GM21723 (cell line): ENCODE results near the gene RYR2.
A peak's percentile ranks its signal among the peaks of the same experiment; 100 is the strongest.

Experiments
- ATAC-seq: cut with Tn5 transposase; IDR thresholded peaks from one replicate; pipeline ENCODE4 v1.9.1; 2021; ENCODE audit warnings: mild to moderate bottlenecking, moderate library complexity; ENCODE audit not compliant: unreplicated experiment

Gene RYR2

DNA sequence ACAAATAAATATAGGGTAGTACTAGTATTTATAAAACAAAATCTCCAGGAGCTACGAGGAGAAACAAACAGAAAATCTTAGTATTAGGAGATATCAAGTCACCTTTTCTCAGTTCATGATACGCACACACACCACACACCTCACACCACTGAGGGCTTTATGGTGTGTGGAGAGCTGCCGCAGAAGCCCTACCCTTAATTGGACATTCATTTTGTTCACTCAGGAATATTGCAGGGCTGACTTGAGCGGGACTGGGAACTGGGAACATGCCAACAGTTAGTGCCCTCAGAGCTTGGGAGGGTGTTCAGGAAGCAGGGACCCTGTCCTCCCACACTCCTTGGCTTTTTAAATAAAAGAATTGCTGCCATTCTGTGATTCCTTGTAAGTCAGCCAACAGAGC lies 386.8 kb downstream of the RYR2 start:
- ATAC-seq: no peak

DNA sequence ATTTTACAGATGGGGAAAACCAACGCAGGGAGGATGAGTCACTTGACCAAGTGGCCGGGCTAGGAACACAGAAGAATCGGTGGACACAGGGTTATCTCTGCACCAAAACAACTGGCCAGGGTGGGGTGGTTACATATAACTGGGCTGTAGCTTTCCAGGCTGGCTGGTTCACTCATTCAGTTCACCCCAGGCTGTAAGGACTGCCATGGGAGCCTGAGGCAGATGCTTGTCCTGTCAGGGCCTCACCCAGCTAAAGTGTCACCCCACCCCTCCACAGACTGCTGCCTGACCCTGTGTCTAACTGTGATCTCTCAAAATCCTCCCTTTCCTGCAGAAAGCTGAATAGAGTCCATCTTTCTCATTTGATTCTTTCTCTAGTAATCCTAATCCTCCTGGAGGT lies 387.3 kb downstream of the RYR2 start:
- ATAC-seq: no peak

DNA sequence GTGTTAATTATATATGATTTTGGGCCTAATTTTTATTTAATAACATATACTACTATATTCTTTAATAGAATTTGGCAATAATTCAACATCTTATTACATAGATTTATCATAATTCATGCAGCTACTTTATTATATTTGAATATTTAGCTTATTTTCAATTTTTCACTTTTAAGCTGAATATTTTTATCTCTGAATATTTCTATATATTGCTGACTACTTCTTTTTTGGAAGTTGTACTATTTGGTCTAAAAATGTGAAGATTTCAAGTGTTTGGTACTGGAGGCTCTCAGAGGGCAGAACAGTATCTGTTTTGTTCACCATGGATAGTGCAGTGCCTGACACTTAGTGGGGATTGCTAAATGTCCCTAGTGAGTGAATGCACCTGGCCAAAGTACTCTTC lies 389.5 kb downstream of the RYR2 start:
- no peak for ATAC-seq

DNA sequence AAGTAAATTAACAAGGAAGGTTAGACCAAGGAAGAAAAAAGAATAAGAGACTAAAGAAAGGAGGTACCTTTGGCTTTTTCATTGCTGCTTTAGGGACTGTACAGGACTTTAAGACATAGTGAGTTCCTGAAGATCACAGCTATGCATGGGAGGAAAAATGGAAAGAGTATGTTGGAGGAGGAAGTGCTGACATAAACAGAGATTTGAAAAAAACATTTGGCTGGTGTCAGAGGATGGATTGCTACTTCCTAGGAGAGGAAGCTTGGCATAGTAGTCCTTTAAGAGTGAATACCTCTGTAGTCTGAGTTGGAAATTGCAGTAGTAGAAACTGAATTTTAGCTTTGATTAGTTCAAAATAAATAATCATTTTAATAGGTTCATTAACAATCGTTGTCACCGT lies 398.4 kb downstream of the RYR2 start:
- ATAC-seq: no peak

DNA sequence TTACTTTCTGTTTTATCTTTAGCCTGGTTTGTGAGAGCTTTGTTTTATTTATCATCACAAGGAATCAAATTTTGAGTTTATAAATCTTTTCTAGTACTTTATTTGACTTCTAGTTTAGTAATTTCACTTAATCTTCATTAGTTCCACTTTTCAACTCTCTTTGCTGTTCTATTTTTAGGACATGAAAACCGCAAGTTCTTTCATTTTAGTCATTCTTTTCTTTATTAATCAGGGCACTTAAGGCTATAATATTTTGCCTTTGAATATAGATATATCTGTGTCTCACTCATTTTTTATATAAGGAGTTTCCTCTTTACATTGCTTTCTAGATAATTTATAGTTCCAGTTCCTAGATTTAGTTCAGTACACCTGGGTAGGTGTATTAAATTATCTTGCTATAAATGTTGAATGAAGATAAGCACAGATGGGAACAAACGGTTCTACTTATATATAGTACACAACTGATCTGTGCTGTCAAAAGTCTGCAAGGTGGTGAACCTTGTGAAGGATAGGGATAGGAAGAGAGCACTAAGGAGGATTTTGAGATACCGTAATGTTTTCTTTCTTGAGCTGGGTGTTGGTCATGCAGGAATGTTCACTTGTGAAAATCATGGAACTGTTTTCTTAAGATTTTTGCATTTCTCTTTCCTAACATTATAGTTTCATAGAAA lies 402.3 kb downstream of the RYR2 start:
- ATAC-seq: no peak

DNA sequence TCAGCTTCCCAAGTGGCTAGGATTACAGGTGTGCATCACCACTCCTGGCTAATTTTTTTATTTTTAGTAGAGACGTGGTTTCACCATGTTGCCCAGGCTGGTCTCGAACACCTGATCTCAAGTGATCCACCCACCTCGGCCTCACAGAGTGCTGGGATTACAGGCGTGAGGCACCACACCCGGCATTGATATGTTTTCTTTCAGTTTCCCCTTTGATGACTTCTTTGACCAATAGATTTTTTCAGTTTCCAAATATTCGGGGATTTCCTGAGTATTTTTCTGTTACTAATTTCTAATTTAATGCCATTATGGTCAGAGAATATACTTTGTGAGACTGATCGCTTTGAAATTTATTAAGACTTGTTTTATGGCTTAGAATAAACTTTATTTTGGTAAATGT lies 406.1 kb downstream of the RYR2 start:
- no peak for ATAC-seq

DNA sequence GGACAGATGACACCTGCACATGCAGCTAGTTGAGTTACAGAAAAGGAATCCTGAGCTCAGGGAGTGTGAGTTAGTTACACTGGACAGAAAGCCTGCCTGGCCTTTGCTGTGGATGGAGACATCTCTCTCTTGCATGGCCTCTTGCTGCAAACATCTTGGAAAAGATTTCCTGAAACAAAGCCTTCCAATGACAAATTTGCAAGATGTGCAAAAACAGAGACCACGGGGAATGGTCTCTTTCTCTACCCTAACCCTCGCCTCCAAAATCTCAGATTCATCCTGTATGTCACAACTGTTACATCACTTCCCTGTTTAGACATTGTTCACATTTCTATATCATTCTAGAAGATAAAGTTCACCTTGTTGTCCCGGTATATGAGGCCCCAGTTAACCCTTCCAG lies 415.6 kb downstream of the RYR2 start:
- no peak for ATAC-seq

DNA sequence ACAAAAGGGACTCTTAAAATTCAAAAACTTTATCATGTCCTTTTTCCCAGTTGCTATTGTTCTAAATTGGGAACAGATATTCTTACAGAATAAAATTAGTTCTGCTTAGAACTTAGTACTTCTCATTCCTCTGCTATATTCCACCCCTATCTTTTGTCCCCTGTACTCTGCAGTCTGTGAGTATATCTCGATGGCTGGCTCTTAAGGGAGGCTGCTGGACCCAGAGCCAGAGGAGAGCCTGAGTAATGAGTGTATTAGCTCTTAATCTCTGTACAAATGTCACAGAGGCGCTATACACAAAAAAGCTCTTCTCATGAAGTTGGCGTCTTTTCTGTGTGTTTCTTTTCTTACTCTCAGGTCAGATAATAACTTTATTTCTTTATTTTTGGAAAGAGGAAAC lies 425.3 kb downstream of the RYR2 start:
- no peak for ATAC-seq

DNA sequence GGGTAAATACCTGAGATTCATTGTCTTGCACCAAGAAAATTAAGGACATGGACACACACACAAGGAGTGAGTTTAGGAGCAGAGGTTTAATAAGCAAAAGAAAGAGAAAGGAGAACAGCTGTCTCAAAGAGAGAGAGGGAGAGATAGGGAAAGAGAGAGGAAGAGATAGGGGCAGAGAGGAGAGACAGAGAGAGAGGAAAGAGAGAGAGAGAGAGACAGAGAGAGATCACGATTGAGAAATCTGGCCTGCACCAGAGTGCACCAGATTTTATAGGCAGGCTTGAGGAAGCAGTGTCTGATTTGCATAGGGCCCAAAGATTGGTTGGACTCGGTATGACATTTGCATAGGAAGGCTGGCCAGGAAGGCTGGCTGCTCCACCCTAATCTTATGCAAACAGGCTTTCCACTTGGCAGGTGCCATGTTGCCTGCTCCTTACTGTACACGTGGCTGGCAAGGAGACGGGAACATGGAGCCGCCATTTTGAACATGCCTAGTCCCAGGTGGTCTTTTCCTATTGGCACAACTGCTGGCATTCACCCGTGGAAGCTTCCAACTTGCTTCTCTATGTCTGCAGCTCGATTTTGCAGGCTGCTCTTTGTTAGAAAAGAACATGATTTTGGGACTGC lies 428.8 kb downstream of the RYR2 start:
- ATAC-seq: no peak

DNA sequence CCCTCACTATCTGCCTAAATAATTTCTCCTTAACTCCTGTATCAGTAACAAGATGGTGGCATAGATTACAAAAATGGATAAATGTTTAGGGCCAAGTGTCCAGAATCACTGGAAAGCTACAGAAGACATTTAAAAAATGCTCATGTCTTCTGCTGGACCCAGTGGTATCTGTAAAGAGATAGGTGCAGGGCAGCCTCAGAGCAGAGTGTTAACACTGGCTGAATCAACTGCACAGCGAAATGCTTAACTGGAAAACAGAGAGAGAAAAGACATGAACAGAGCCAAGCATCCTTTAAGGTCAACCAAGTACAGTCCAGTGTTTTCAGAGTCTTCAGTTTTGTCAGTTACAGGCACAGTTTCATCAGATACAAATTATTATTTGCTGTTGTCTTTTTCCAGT lies 429.4 kb downstream of the RYR2 start:
- ATAC-seq: no peak

DNA sequence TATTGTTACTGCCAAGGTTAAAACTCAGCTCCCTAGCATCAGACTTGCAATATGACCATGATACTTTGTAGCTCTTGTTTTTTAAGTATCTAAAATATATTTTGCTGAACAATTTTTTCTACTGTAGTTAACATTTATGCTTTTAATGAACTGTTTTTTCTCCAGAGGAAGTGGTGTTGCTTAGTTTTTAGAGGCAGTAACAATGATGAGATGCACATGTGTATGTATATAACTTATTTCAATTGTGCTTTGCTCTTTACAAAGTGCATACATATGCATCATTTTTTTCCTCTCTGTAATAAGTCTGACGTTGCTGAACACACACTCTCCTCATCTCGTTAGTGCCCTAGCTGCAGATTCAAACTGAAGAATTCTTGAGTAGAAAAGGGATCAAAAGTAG lies 430.0 kb downstream of the RYR2 start:
- ATAC-seq: no peak

DNA sequence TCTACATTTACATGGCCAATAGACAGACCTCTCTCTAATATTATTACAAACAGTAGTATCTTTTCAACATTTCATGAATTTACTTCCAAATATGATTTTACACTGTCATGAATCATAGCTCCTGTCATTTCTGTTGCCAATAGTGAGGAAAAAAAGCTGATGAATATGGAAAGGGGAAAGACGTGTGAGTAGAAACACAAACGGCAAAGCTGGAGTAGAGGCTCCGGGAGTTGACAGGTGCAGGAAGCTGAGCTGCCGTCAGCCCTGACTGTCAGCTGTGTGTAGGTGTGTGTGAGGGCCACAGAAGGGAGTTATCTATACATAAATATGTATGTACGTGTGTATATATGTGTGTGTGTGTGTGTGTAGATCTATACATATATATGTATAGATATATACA lies 431.9 kb downstream of the RYR2 start:
- no peak for ATAC-seq

DNA sequence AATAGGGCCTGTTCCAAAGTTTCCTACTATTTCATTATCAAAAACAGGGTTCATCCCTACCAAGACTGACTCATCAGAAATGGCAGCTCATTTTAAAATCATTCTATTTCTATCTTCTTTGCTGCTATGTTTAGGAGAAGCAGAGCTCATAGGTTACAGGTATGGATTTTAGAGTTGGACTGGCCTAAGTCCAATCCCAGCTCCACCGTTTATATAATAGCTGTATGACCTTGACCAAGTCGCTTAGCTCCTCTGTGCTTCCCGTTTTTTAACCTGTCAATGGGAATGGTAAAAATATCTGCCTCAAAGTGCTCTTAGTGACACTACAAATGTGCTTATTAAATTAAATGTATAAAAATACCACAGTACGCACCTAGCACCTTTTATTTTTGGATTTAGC lies 436.1 kb downstream of the RYR2 start:
- ATAC-seq: no peak

DNA sequence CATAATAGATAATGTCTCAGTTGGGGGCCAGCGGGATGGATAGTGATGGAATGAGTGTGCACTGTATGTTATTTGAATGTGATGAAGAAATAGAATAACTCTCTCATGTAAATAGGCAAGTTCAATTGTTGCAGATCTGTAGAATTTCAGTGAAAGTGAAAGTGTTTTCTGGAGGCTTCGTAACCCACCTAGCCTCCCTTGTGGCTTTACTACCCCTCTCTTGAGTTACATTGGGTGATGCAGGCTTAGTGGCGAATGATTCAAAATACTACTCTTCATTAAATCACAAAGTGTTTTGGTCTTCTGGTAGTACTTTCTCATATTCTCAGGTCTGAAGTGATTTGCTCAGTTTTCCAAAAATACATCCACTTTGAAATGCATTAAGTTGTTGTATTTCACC lies 436.9 kb downstream of the RYR2 start:
- ATAC-seq: no peak

DNA sequence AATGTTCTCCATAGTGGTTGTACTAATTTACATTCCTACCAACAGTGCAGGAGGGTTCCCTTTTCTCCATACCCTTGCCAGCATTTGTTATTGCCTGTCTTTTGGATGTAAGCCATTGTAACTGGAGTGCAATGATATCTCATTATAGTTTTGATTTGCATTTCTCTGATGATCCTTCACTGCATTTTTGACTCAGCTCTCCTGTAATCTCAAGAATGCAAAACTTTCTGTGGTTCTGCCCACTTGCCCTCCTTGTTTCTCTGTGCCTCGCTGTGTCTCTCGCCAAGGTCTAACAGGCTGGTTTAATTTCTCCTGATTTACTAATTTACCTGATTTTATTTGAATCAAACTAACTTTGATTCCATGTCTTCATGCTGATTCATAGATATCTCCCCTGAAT lies 440.8 kb downstream of the RYR2 start:
- ATAC-seq: no peak

DNA sequence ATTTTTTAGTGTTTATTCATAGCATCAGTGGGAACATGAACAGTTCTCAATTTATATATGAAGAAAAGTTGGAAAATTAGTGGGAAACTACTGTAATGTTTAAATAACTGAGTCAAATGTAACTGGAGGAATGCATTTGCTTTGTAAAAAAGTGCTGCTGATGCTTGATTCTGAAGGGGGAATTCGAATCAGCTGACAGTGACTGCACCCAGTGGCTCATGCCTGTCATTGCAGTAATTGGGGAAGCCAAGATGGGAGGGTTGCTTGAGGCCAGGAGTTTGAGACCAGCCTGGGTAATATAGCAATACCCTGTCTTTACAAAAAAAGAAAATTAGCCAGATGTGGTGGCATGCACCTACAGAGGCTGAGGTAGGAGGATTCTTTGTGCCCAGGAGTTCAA lies 450.4 kb downstream of the RYR2 start:
- ATAC-seq: no peak

DNA sequence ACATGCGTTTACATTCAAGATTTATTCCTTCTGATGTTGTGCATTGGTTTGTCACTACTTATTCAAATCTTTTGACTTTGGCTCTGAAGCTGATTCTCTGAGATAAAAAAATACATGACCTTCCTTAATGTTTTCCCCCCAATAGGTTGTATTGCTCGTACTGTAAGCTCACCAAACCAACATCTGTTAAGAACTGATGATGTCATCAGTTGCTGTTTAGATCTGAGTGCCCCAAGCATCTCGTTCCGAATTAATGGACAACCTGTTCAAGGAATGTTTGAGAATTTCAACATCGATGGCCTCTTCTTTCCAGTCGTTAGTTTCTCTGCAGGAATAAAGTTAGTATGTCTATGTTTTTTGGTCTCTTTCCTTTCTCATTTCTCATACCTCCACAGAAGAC lies 458.6 kb downstream of the RYR2 start:
- no peak for ATAC-seq

DNA sequence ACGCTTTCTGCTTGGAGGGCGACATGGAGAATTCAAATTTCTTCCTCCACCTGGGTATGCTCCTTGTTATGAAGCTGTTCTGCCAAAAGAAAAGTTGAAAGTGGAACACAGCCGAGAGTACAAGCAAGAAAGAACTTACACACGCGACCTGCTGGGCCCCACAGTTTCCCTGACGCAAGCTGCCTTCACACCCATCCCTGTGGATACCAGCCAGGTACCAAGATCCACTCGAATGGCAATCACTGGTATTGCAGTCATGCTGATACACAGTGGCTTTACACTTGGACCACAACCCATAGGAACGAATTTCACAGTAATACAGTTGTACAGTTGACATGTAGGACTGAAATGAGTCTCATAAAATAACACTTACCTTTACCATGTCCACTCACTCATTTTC lies 461.3 kb downstream of the RYR2 start:
- no peak for ATAC-seq

DNA sequence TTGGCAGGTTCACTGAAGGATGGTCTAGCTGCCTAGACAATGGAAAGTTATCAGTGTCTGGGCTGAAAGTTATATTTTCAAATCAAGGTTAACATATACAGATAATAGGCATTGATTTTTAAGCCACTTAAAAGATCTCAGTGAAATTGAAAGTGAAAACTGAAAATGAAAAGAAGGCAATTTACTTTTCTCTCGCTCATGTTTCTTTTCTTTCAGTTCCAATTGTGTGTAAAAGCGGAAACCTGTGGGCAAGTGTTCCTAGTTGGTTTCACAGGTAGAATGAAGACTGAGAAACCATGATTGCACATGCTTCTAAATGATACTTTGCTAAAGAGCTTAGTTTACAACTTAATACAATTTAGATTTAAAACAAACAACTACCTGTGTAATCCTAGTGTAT lies 465.0 kb downstream of the RYR2 start:
- ATAC-seq: peak; percentile 91

DNA sequence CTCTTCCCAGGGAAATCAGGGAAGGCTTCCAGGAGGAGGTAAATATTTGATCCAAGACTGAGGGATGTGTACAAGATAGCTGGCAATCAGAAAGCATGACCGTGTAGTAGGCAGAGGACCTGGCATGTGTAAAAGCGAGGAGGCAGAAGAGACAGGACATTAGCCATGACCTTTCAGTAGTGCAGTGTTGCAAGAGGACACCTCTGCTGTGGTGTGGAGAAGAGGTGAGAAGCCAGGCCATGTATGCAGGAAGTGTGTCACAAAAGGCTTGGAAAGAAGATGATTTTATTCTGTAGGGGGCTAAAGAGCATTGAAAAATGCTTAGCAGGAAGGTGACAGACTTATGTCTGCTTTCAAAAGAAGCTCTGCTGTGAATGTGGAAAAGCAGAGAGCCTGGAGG lies 467.8 kb downstream of the RYR2 start:
- ATAC-seq: no peak

DNA sequence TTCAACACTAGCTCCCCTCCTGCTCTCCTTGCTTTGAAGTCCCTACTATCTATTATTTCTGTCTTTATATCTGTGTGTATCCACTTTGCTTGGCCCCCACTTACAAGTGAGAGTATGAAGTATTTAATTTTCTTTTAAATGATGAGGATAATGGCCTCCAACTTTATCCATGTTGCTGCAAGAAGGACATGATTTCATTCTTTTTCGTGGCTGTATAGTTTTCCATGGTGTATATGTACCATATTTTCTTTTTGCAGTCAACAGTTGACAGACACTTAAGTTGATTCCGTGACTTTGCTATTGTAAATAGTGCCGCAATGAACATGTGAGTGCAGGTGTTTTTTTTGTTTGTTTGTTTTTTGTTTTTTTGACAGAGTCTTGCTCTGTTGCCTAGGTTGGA lies 483.1 kb downstream of the RYR2 start:
- no peak for ATAC-seq

DNA sequence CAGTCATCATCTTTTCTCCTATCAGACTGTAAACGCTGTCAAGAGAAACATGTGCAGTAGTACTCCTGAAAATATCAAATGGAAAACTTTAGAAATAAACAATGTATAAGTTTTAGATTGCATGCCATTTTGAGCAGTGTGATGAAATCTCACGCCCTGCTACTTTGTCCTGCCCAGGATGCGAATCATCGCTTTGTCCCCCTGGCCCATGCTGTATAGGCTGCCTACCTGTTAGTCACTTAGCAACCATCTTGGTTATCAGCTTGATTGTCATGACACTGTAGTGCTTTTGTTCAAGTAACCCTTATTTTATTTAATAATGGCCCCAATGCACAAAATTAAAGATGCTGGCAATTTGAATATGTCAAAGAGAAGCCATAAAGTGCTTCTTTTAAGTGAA lies 485.8 kb downstream of the RYR2 start:
- no peak for ATAC-seq

DNA sequence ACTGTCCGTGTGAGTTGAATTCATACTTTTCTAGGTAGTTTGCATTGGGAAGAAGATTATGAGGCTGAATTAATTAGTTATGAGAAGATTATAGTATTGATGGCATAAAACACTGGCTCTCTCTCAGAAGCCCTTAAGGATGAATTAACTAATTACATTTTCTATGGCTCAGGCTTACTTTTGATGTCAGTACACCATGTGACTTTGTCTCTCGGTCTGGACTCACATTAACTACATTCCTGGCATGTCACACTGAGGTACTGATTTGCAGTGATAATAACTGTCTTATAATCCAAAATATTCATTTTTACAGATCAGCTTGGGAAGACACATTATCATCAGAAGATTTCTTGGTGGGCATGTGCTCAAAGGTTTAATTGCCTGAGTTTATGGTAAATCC lies 486.6 kb downstream of the RYR2 start:
- no peak for ATAC-seq
